GM12878 (cell line): ENCODE data around the gene ZYG11B.

Experiments used
- CHD1 ChIP-seq: IDR thresholded peaks from 2 replicates; pipeline ENCODE4 v1.6.1; 2012; ENCODE audit warnings: low read depth, low read length, improper control_type of control experiment
- CHD4 ChIP-seq: fragments of 200-600 bp; sonication (generic); IDR thresholded peaks from 2 replicates; pipeline ENCODE4 v1.6.1; 2016; ENCODE audit warnings: mild to moderate bottlenecking
- IRF3 ChIP-seq: fragments of 450-650 bp; IDR thresholded peaks from 2 replicates; pipeline ENCODE4 v1.6.1; 2014; ENCODE audit warnings: mild to moderate bottlenecking
- POLR2AphosphoS2 ChIP-seq: IDR thresholded peaks from 2 replicates; pipeline ENCODE4 v1.6.1; 2011; ENCODE audit warnings: low read depth, mild to moderate bottlenecking, low read length, improper control_type of control experiment, moderate library complexity
- SIN3A ChIP-seq: IDR thresholded peaks from 2 replicates; pipeline ENCODE4 v1.6.1; 2012; ENCODE audit warnings: low read depth, low read length, improper control_type of control experiment
- ZBTB33 ChIP-seq: fragments of 450-650 bp; IDR thresholded peaks from 2 replicates; pipeline ENCODE4 v1.6.1; 2017; ENCODE audit warnings: mild to moderate bottlenecking
- ZZZ3 ChIP-seq: IDR thresholded peaks from 2 replicates; pipeline ENCODE4 v1.6.1; 2011; ENCODE audit warnings: low read depth; ENCODE audit not compliant: control insufficient read depth, insufficient read length
- TF ChIP-seq, protein P1 (sequence below): IDR thresholded peaks from 2 replicates; pipeline ENCODE4 v1.6.1; 2011; ENCODE audit warnings: low read depth, low read length, improper control_type of control experiment, borderline replicate concordance
- TF ChIP-seq, protein P2 (sequence below), 3 experiments: IDR thresholded peaks in 2 of 3; conservative IDR thresholded peaks in 1 of 3; 2 replicates each; pipeline ENCODE4 v1.5.1; 2011; ENCODE audit warnings: low read depth in 3 of 3, low read length in 3 of 3, mild to moderate bottlenecking in 3 of 3, control low read depth in 2 of 3, moderate library complexity in 2 of 3, inconsistent platforms in 1 of 3, mixed read lengths in 1 of 3; ENCODE audit not compliant: control insufficient read depth in 2 of 3, insufficient read depth in 1 of 3; ENCODE audit errors: extremely low read depth in 1 of 3

DNA sequence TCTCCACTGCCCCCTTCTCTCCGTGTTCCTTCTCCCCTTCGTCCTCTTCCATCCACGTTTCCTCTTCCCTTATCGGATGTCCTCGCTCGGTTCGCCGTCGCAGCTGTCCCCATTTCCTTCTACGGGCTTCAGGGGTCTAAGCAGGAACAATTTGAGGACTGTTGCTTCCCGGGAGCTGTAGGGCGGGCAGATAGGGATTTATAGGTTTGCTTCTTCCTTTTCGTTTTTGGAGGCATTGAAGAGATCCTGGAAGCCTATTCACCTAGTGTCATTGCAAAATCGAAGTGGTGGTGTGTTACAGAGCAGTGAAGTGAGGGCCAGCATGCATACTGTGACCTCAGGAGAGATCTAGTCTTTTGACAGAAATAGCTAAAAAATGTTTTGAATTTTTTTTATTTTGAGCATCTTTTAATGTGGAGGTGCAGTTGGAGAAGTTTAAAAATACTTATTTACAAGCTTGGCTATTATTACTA is 897 bp downstream of the ZYG11B start:
- TF ChIP-seq, protein P1, sequence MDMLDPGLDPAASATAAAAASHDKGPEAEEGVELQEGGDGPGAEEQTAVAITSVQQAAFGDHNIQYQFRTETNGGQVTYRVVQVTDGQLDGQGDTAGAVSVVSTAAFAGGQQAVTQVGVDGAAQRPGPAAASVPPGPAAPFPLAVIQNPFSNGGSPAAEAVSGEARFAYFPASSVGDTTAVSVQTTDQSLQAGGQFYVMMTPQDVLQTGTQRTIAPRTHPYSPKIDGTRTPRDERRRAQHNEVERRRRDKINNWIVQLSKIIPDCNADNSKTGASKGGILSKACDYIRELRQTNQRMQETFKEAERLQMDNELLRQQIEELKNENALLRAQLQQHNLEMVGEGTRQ: no peak
- TF ChIP-seq CHD1: no peak
- no peak for TF ChIP-seq ZBTB33
- no peak for TF ChIP-seq POLR2AphosphoS2
- TF ChIP-seq, protein P2, sequence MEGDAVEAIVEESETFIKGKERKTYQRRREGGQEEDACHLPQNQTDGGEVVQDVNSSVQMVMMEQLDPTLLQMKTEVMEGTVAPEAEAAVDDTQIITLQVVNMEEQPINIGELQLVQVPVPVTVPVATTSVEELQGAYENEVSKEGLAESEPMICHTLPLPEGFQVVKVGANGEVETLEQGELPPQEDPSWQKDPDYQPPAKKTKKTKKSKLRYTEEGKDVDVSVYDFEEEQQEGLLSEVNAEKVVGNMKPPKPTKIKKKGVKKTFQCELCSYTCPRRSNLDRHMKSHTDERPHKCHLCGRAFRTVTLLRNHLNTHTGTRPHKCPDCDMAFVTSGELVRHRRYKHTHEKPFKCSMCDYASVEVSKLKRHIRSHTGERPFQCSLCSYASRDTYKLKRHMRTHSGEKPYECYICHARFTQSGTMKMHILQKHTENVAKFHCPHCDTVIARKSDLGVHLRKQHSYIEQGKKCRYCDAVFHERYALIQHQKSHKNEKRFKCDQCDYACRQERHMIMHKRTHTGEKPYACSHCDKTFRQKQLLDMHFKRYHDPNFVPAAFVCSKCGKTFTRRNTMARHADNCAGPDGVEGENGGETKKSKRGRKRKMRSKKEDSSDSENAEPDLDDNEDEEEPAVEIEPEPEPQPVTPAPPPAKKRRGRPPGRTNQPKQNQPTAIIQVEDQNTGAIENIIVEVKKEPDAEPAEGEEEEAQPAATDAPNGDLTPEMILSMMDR (IDR thresholded peaks at IDR 0.05 in 2 of 3, conservative IDR thresholded peaks at IDR 0.05 in 1 of 3; ENCODE audit: control insufficient read depth in 2 of 3, extremely low read depth in 1 of 3, insufficient read depth in 1 of 3, low read depth in 3 of 3, low read length in 3 of 3): no peak
- no peak for TF ChIP-seq IRF3
- TF ChIP-seq CHD4: no peak
- TF ChIP-seq SIN3A: no peak
- TF ChIP-seq ZZZ3: no peak
